Upper lobe of left lung (tissue), 4 donors: ENCODE results near the gene ZC3H4.

Source experiments
- CTCF ChIP-seq, 6 experiments: fragments of 450-650 bp in 4 of 6; fragments of 200-600 bp in 2 of 6; sonication (generic) in 2 of 6; IDR thresholded peaks; one replicate each; pipeline ENCODE4 v1.5.1; 2016 to 2019; ENCODE audit warnings: antibody characterized with exemption in 6 of 6
- EP300 ChIP-seq, 4 donors: sonication (generic); formaldehyde crosslinking; IDR thresholded peaks; one replicate each; pipeline ENCODE4 v1.5.1; 2017; ENCODE audit warnings: antibody characterized with exemption in 4 of 4, control low read depth in 2 of 4
- POLR2A ChIP-seq, 4 donors: fragments of 450-650 bp; IDR thresholded peaks; one replicate each; pipeline ENCODE4 v1.5.1; 2016 to 2017; ENCODE audit warnings: antibody characterized with exemption in 4 of 4, mild to moderate bottlenecking in 2 of 4

- TF ChIP-seq POLR2A (IDR thresholded peaks at IDR 0.05): no peak
- no peak for TF ChIP-seq EP300 (IDR thresholded peaks at IDR 0.05)
- no peak for TF ChIP-seq CTCF (IDR thresholded peaks at IDR 0.05)
Measured at GRCh38 chr19:47093254-47093653, 20.3 kb downstream of the ZC3H4 start.
